ENCODE results near the gene PDE4D.

- no peak for TF ChIP-seq REST (IDR thresholded peaks at IDR 0.05; ENCODE audit: insufficient read depth in 1 of 2, low read depth in 2 of 2, low read length in 2 of 2)
- no peak for TF ChIP-seq POLR2AphosphoS5 (IDR thresholded peaks at IDR 0.05; ENCODE audit: low read depth, low read length)
- no peak for TF ChIP-seq SIN3A (IDR thresholded peaks at IDR 0.05; ENCODE audit: borderline replicate concordance, insufficient read depth, low read length)
- TF ChIP-seq TAF1 (IDR thresholded peaks at IDR 0.05; ENCODE audit: borderline replicate concordance, insufficient read depth, low read length), result no peak
- TF ChIP-seq FOXP2 (optimal IDR thresholded peaks at IDR 0.05; ENCODE audit: borderline replicate concordance, extremely low read depth, extremely low read length, insufficient read depth), result no peak
Observed at GRCh38 chr5:59003641-59004040, 889.9 kb downstream of the PDE4D start.
